IPS DF 19.7 (cell line): ENCODE data around the gene KIF5C.

Source experiments
- DNase-seq: peaks from one replicate; pipeline ENCODE4 v3.0.0-alpha.2; 2013; ENCODE audit warnings: low read depth, low spot score

Gene KIF5C

GRCh38 chr2:148989882-148990493 is 115.0 kb downstream of the KIF5C start:
- peak; percentile 50 for DNase-seq

- no peak for DNase-seq
Observed at GRCh38 chr2:148990968-148991367, 115.9 kb downstream of the KIF5C start.

GRCh38 chr2:148992448-148992847 is 117.4 kb downstream of the KIF5C start:
- no peak for DNase-seq

GRCh38 chr2:148993351-148993750 is 118.3 kb downstream of the KIF5C start:
- DNase-seq, result no peak

- no peak for DNase-seq
Observed at GRCh38 chr2:148994341-148994740, 119.3 kb downstream of the KIF5C start.

- no peak for DNase-seq
Observed at GRCh38 chr2:148996805-148997204, 121.8 kb downstream of the KIF5C start.

GRCh38 chr2:148998165-148998830 is 123.3 kb downstream of the KIF5C start:
- no peak for DNase-seq

GRCh38 chr2:148998831-148999200 is 123.8 kb downstream of the KIF5C start:
- no peak for DNase-seq

GRCh38 chr2:148999451-148999921 is 124.5 kb downstream of the KIF5C start:
- DNase-seq, result no peak

GRCh38 chr2:149000158-149000938 is 125.3 kb downstream of the KIF5C start:
- DNase-seq, result no peak

GRCh38 chr2:149001496-149001895 is 126.5 kb downstream of the KIF5C start:
- DNase-seq, result no peak

GRCh38 chr2:149002378-149002890 is 127.4 kb downstream of the KIF5C start:
- no peak for DNase-seq

GRCh38 chr2:149002891-149003740 is 128.1 kb downstream of the KIF5C start:
- DNase-seq, result no peak

GRCh38 chr2:149004836-149005235 is 129.8 kb downstream of the KIF5C start:
- no peak for DNase-seq

GRCh38 chr2:149005471-149006077 is 130.5 kb downstream of the KIF5C start:
- no peak for DNase-seq

- no peak for DNase-seq
Observed at GRCh38 chr2:149006883-149007543, 132.0 kb downstream of the KIF5C start.

- no peak for DNase-seq
Observed at GRCh38 chr2:149008381-149008780, 133.4 kb downstream of the KIF5C start.

- DNase-seq, result no peak
Observed at GRCh38 chr2:149009576-149010461, 134.8 kb downstream of the KIF5C start.

GRCh38 chr2:149012545-149012944 is 137.5 kb downstream of the KIF5C start:
- no peak for DNase-seq

GRCh38 chr2:149015501-149015900 is 140.5 kb downstream of the KIF5C start:
- DNase-seq, result no peak
